Adrenal gland (tissue), 5 donors: ENCODE data around the gene FMN1.

ENCODE experiments used
- CTCF ChIP-seq, 6 experiments: fragments of 450-650 bp in 4 of 6; fragments of 200-600 bp in 2 of 6; sonication (generic) in 1 of 6; IDR thresholded peaks; 1 replicate in 5 of 6; 2 replicates in 1 of 6; pipeline versions ENCODE4 v1.5.1 to v1.8.0; 2016 to 2021; ENCODE audit warnings: antibody characterized with exemption in 6 of 6, mild to moderate bottlenecking in 2 of 6, moderate library complexity in 1 of 6
- POLR2A ChIP-seq, 2 donors: fragments of 450-650 bp; IDR thresholded peaks; one replicate each; pipeline ENCODE4 v1.6.1; 2017; ENCODE audit warnings: antibody characterized with exemption in 2 of 2, mild to moderate bottlenecking in 2 of 2, moderate library complexity in 1 of 2
- donor health status: DM: no; HTN: no; CAD: no.

- no peak for TF ChIP-seq POLR2A (IDR thresholded peaks at IDR 0.05)
- TF ChIP-seq CTCF (IDR thresholded peaks at IDR 0.05): no peak
Observed at GRCh38 chr15:32716216-32716914, 478.1 kb downstream of the FMN1 start.
